SKM-1 (cell line): ENCODE data around the gene ARGFX.
"Not testable (repeated sequence)": the region's sequence is repeated elsewhere in the genome, so short reads cannot be mapped to it uniquely, and the experiment has no call there.

Source experiments
- DNase-seq: peaks from one replicate; lab custom pipeline; 2025; ENCODE audit not compliant: unreplicated experiment; lab: John Stamatoyannopoulos, UW

The ARGFX gene

DNA sequence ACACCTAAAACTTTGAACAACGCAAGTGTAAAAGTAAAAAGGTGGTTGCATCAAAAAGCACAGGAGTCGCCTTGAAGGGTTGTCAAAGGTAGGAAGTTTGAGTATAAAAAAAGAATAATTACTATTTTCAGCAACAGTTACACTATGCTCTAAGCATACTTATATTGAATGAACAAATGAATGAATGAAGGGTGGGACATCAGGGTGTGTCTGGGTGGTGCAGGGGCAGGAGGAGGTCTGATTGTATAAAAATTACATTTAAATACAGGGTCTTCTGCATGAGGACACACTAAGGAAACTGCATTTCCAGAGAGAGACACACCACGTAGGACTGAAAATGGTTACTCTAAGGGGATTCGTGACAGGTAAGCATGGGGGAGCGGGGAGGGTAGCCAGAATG, at the start of gene ARGFX:
ARGFX (plus strand) TSS at position 301 of the 400 bp plus-strand sequence. CDS start 2,765 bp downstream, outside the sequence.
- no peak for DNase-seq

DNA sequence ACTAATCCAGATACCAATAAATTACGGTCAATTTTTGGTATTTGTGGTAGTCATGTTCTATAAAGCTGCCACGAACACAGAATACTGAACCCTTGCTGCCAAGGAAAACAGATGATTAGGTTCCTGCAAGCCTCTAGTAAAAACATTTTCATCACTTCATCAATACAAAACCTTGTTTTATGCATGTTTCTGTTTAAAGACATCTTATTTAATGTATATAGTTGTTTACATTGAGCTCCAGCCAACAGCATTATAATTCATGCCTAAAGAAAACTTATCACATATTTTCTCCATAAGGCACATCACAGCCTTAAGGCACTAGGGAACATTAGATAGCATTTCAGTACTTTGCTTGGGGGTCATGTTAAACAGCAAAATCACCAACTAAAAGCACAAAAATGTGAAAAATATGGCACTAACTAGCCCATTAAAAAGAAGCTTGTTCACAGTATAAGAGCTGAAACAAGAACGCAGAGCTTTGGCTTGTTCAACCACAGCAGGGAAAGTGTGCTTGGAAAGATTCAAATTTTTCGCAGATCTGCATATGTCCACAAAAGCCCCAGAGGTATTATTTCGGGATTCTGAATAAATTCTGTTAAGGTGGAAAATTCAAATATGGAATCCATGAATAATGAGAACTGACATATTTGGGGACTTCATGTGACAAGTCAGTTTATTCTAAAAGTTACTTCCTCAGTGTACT, 49.6 kb upstream of the ARGFX start:
- no peak for DNase-seq

DNA sequence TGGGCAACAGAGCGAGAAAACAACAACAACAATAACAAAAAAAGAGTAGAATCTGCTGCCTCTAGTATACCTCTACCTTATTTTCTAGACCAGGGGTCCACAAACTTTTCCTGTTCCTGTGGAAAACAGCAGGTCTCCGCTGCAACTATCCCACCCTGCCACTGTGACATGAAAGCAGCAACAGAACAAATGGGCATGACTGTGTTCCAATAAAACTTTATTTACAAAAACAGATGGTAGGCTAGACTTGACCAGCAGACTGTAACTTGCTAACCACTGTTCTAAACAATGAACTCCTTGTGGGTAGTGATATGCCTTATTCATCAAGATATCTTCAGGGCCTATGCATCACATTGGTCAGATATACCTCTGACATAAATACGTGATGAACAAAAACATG, 47.2 kb upstream of the ARGFX start:
- DNase-seq: no peak

DNA sequence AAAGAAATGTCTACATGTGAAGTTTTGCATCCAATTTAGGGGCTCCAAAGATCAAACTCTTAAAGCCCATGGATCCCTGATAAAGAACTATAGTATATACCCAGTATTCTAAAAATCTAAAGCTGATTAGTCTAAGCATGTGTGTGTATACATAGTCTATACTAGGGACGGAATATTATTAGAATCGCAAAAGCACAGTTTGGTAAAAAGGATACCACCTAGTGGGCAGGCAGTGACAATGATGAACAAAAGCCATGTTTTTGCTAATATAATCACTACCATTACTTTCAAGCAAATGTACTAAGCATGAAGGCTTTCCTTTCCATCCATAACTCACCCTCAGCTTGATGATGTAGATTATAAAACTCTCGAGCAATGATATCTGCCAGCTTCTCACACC, 38.4 kb upstream of the ARGFX start:
- DNase-seq: no peak

DNA sequence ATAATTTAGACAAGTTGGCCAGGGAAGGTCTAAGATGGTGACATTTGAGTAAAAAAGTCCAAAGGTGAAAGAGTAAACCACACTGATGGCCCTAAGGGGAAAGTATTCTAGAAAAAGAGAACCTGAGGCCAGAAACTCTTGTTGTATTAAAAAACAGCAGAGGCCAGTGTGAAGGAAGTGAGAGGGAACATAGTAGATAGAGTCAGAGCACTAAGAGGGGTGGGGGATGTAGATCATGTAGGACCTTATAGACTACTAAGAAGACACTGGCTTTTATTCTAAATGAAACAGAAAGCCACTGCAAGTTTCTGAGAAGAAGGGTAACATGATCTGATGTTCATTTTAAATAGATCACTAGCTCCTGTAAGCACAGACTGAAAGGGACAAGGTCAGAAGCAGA, 36.5 kb upstream of the ARGFX start:
- no peak for DNase-seq

DNA sequence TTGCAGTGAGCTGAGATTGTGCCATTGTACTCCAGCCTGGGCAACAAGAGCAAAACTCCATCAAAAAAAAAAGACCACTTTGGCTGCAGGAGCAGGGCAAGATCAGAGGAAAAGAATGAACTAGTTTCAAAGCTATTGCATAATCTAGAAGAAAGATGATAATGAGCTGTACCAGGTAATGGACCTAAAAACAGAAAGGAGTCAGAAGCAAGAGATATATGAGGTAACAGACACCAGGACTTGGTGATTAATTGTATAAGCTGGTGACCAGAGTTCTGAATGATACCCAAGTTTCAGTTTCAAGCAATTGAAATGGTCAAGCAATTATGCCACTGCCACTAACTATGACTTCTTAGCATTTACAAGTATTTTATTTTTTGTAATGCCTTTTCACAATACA, 24.8 kb upstream of the ARGFX start:
- no peak for DNase-seq

DNA sequence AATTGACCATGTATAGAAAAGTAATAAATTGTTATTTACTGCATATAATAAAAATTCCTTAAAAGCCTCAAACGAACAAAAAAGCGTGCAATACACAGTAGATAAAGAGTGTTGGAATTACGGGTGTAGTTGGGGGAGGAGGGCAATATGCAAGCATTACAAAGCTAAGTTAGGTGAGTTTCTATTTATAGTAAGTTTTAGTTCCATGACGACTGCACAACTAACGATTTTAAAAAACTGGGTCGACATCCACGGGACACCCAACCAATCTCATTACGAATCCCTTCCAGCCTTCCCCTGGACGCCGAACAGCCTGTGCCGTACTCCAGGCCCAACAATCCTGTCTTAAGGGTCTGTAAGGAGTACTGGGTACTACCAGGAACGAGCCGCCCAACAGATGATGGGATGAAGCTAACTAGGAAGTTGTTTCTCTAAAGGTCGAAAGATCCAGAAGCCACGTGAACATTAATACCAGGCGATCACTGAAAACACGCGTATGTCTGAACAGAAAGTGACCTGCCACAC, 22.6 kb upstream of the ARGFX start:
- no peak for DNase-seq

DNA sequence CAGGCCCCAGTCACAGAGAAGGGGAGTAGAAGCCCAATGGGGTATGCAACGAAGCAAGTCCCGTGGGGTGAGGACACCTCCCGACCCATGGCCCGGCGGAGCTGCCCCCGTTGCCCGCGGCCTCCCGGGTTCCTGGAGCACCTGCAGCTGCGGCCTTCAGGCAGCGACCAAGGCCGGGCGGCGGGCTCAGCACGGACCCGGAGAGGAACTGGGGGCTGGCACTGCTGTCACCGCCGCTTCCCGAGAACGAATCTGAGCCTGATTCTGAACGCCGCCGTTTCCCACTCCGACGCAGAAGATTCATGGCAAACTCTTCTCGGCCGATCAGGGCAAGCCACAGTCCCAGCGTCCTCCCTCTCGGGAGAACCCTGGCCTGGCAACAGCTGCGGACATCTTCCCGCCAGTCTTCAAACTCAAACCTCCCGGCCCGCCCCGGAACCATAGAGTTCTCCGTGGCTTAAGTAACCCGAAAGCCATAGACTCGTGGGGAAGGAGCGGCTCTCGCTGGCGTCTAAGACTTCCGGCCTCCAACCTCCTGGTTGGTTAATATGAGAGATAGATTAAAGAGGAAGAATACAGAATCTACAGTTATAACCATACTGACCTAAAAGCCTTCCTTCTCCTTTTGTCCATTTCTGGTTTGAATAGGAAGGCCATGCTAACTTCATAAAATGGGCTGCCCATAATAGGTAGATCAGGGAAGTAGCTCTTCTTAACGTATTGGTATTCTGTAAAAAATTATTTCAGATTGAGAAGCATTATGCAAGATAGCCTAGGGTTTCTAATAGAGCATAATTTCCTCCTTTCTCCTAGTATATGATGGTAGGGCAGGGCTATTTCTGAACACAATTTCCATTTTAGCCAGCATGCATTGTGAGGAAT, 21.9 kb upstream of the ARGFX start, which contains the start of gene POLQ:
POLQ (minus strand) TSS at position 415 of the 882 bp plus-strand sequence; CDS start at position 304, 111 bp downstream.
- DNase-seq: peak; percentile 86

DNA sequence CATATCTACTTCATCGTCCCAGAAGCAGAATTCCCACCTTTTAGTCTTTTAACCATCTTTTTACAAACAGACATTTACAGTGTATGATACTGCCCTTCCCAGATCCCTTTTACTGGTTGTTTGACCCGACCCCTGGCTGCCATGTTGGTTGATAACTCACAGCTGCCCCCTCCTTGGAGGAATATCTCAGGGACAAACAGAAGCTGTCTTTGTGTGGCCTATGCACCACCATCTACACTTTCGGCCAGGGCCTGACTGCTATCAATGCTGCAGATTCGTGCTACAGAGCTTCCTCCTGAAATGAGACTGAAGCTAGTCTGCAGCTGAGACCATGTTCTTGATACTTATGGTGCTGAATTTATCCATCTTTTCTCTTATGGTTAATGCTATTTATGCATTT, 15.4 kb upstream of the ARGFX start:
- DNase-seq: no peak

DNA sequence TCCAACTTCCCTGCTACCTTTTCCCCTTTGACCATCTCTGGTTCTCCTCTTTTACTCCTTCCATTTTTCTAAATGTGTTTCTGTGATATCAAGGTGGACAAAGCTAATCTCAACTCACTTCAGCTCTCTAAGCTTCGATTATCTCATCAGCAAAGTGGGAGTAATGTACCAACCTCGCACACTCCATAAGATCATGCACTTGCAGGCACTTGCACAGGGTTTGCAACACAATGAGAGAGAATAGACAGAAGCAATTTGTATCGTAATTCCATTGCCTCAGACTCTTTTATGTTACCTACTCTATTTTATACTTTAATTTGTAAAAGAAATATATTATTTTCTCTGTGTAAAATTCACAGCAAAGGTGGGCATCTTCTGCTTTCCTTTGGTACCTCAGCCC, 15.0 kb upstream of the ARGFX start:
- DNase-seq: no peak

DNA sequence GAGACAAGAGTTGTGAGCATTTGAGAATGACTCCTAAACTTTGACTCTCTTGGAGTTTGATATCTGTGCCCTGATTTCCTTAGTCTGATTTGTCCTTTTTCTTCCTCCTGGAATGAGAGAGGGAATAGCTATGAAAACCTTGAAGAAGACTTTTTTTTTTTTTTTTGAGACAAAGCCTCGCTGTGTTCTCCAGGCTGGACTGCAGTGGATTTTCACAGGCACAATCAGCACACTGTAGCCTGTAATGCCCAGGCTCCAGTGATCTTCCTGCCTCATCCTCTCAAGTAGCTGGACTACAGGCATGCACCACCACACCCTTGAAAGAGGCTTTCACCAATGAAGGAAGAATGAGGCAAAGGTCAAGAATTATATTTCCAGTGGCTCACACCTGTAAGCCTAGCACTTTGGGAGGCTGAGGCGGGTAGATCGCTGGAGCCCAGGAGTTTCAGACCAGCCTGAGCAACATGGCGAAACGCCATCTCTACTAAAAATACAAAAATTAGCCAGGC, 10.3 kb upstream of the ARGFX start:
- no peak for DNase-seq

DNA sequence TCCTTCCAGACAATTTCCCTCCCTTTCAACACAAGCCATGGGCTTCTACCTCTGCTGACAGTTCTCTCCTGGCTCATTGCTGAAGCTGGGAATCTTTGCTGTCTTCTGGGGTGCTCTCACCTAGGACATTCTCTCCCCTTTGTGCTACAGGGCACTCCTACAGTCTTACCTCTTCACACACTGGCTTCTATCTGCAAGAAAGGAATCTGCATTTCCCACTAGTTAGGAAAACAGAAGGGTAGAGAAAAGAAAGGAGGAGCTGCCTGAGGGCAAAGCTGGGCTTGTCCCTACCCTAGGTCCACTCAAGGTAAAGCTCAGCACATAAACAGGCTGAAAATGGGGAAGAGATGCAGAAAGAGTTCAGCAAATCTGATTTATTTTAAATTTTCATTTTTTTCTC, 5.6 kb upstream of the ARGFX start:
- no peak for DNase-seq

DNA sequence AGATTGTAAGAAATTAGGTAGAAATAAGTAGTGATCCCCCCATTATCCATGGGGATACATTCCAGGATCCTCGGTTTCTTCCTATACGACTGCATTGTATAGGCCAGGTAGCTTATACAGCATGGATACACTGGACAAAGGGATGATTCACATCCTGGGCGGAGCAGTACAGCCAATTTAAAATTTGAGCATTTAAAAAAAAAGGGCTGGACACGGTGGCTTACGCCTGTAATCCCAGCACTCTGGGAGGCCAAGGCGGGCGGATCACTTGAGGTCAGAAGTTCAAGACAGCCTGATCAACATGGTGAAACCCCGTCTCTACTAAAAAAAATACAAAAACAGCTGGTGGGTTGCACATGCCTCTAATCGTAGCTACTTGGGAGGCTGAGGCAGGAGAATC, 976 bp upstream of the ARGFX start:
- no peak for DNase-seq

DNA sequence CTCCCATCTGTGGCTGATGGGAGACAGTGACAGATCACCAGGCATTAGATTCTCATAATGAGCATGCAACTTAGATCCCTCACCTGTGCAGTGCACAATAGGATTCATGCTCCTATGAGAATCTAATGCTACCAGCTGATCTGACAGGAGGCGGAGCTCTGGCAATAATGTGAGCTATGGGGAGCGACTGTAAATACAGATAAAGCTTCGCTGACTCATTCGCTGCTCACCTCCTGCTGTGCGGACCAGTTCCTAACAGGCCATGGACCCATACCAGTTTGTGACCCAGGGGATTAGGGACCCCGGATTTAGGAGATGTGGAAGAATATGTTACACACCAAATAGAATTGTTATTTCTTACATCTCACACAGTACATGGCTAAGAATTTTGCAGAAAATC, 6.7 kb downstream of the ARGFX start:
- no peak for DNase-seq

DNA sequence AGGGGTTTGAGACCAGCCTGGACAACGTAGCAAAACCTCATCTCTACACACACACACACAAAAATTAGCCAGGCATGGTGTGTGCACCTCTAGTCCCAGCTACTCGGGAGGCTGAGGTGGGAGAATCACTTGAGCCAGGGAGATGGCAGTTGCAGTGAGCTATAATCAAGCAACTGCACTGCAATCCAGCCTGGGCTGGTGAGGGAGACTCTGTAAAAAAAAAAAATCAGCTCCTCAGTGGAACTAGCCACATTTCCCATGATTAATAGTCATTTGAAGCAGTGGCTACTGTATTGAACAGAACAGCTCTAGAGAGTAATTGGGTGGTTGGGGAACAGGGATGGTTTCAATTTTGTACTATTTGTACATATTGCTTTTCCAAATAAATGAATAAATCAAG, 13.9 kb downstream of the ARGFX start:
- DNase-seq: no peak

DNA sequence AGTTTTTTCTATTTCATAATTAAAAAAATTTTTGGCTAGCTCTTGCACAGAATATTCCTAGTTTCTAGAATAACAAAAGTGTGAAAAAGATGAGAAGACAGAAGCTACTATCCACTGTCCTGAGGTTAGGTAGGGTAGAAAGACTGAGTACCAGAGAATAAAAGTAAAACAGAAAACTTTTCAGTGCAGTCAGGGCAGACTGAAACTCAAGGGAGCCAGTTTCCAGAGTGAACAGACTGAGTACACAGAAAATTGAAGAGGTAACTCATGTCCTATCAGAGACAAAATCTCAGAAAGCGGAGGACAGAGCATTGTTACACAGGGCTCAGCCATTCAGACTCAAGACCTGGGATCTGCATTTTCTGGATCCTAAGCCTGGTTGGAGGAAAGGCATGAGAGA, 16.7 kb downstream of the ARGFX start:
- DNase-seq: no peak

DNA sequence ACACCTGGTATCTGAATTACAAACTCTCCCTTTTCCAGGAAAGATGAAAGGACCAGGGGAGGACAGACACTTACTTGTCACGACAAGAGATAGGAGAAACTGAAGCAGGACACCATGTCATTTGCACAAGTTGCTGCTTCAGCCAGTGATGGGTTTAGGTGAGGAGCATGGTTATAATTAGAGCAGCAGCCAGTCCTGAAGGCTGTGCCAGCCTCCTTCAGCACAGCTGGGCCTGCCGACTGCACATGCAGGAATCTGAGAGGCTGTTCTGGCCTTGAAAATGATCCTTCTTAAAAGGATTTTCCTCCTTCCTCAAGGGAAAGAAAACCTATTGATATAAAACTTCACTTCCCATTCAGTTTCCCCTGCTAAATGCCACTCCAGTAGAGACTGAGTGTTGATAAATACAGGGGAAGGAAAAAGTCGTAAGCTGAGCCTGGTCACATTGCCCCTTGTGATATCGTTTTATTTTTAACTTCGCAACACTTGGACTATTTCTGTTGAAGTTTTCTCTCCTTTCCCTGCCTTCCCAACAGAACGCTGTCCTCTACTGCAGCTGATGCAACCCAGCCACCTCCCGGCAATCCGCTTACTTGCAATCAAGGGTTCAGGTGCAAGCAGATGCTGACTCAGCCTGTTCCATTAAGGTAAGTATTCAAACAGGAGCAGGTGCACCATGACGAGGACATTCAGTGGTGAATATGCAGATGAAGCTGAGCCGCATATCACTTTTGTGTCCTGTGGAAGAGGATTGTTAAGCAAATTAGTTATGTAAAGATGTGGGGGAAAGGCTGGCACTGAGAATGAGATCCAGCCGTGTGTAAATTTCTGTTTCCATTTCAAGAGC, 25.3 kb downstream of the ARGFX start, which contains the start of gene FBXO40:
FBXO40 (plus strand) TSS at position 524 of the 847 bp plus-strand sequence. CDS start 27,197 bp downstream, outside the sequence.
- no peak for DNase-seq

DNA sequence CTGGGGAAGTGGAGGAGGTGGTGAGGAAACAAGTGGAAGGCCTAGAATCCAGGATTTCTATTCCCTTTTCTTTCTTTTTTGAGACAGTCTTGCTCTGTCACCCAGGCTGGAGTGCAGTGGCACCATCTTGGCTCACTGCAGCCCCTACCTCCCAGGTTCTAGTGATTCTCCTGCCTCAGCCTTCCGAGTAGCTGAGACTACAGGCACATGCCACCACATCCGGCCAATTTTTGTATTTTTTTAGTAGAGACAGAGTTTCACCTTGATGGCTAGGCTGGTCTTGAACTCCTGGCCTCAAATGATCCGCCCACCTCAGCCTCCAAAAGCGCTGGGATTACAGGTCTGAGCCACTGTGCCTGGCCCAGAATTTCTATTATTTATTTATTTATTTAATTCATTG, 26.1 kb downstream of the ARGFX start:
- DNase-seq: not testable (repeated sequence)

DNA sequence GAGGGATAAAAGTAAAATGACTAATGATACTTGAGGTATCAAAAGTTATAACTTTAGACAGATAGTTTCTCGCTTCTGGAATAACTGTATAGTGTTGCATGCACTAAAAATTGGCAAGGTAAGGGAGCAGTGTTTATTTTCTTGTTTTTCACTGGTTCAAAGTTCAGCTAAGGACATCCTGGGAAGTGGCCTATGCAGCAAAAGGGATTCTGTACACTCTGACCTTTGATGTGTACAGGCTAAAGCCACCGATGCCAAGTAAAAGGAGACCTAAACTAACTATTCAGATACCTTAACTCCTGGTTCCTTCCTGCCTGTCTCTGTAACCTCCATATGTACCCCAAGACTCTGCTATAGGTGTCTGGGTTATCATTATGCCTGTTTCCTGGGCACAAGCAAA, 27.1 kb downstream of the ARGFX start:
- DNase-seq: no peak

DNA sequence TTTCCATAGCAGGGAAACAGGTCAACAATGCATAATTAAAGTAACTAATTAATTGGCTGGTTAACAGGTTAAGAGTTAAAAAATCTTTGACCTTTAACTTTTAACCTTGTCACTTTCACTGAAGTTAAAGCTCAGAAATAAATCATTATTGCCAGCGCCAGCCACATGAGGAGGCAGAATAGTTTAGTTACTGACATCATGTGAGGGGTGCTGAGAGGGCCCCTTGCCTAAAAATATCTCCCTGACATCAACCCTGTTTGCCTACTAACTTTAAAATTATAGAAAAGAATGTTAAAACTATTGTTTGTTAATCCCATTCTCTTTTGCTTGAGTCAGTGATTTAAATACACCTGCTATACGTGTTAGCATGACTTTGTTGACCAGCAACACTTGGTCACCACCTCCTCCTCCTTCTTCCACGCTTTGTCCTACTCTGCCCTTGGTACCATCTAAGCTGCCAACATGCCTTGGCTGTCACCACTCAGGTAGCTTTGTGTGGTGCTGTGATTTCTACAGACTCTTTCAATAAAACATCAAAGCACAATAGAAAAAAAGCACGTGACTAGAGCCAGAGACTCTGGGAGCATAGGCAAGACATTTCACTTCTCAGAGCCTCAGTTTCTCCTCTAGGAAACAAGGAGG, 28.1 kb downstream of the ARGFX start:
- no peak for DNase-seq
